GM12874 (cell line): ENCODE results near the gene LIFR.

ENCODE experiments used
- CTCF ChIP-seq: IDR thresholded peaks from 2 replicates; pipeline ENCODE4 v1.5.1; 2011; ENCODE audit warnings: low read depth, mild to moderate bottlenecking, control low read depth, low read length, moderate library complexity; ENCODE audit not compliant: insufficient read depth

The LIFR gene

GRCh38 chr5:38543074-38543473 lies 13.4 kb downstream of the LIFR start:
- TF ChIP-seq CTCF: no peak

- TF ChIP-seq CTCF: no peak
These were observed 15.2 kb downstream of the LIFR start for GRCh38 chr5:38541174-38541725.

DNA sequence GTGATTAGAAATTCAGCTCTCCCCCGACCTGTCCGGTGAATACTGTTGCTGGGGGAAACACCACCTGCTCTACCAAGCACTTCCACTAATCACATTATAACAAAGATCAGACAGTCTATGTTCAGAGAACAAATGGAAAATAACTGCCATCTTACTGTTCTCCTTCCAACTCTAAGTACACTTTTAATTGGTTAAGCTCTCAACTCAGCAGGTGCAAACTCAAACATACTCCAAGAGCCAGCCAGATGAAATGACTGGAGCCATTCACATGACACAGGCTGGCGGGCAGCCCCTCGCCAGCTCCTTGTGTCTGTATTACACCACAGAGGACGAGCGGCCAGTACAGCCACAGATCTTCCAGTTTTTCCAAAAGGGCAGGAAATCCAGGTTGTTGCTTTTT lies 16.1 kb downstream of the LIFR start:
- no peak for TF ChIP-seq CTCF

GRCh38 chr5:38538161-38538560 lies 18.3 kb downstream of the LIFR start:
- no peak for TF ChIP-seq CTCF

DNA sequence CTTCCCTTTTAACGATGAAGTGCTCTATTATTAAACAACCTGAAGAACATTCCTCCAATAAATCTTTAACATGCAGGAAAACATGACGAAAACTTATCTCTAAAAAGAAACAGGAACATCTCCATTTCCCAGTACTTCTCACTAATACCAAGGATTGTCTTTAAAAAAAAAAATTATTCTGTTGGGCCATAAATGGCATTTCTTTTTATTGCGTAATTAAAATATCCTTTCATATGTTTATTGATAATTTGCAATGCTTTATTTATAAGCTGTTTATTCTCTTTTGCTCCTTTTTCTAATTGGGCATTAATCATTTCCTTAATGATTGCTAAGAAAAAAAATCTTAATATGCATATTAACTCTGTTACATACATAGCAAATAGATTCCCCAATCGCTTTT lies 18.9 kb downstream of the LIFR start:
- TF ChIP-seq CTCF: no peak

DNA sequence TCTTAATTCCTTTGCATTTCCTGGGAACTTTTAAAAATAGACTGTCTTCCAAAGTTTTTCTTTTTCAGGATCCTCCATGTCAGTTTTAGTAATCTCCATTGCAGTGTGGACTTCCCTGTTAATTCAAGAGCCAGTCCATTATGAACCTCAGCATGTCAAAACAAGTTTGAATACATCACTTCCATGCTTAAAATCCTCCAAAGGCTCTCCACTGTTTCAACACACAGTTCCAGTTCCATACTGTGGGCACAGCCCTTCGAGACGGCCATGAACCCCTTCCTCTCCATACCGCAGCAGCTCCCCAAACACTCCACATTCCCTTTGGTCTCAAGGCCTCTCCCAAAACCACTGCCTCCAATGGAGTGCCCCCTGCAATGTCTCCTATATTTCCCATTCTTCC lies 19.5 kb downstream of the LIFR start:
- no peak for TF ChIP-seq CTCF

DNA sequence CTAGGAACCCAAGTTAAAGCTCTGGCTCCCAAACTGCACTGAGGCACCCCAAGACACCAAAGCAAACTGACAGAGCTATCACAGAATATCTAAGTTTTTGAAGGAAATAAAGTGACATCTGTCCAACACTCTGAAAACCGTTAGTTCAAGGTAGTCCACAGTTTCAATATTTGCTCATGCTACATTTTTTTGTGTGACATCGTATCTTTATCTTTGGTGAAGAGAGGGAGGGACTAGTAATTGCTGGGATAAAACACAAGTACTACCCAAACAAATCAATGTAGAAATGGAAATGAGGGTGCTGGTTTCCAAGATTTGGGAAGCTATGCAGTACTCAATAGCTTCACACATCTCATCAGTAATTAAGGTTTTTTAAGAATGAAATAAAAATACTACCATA lies 20.6 kb downstream of the LIFR start:
- TF ChIP-seq CTCF: no peak
